Liver (tissue), 9 donors: ENCODE data around the gene WEE2. TPM values are rescaled to one million over a fixed set of nuclear protein-coding genes. Genes with fewer than 3 reads are reported as not detected.
A peak's percentile ranks its signal among the peaks of the same experiment; 100 is the strongest.

Experiments used
- DNase-seq: peaks from one replicate; pipeline ENCODE4 v3.0.0-alpha.2; 2017; ENCODE audit warnings: low spot score
- H3K27ac ChIP-seq, 2 donors: one replicate each; pipeline ENCODE4 v1.7.0; 2013; ENCODE audit warnings: inconsistent platforms in 2 of 2, low read length in 2 of 2, control low read depth in 1 of 2, low read depth in 1 of 2, mild to moderate bottlenecking in 1 of 2
- H3K27me3 ChIP-seq, 4 donors: one replicate each; pipeline versions ENCODE4 v1.6.1 to v1.7.0; 2013; ENCODE audit warnings: low read length in 3 of 4, inconsistent platforms in 1 of 4, mild to moderate bottlenecking in 1 of 4, moderate library complexity in 1 of 4; ENCODE audit not compliant: control insufficient read depth in 4 of 4, insufficient read depth in 4 of 4
- H3K36me3 ChIP-seq, 4 donors: one replicate each; pipeline versions ENCODE4 v1.6.1 to v1.7.0; 2013; ENCODE audit warnings: low read length in 3 of 4, mild to moderate bottlenecking in 3 of 4, low read depth in 1 of 4, moderate library complexity in 1 of 4; ENCODE audit not compliant: control insufficient read depth in 4 of 4, insufficient read depth in 3 of 4
- H3K4me1 ChIP-seq, 4 donors: one replicate each; pipeline versions ENCODE4 v1.6.1 to v1.7.0; 2013; ENCODE audit warnings: low read length in 3 of 4, mild to moderate bottlenecking in 3 of 4, moderate library complexity in 1 of 4; ENCODE audit not compliant: control insufficient read depth in 4 of 4, insufficient read depth in 4 of 4
- H3K4me3 ChIP-seq, 3 donors: one replicate each; pipeline versions ENCODE4 v1.6.1 to v1.7.0; 2013; ENCODE audit warnings: low read length in 3 of 3, control low read depth in 1 of 3, low read depth in 1 of 3, mild to moderate bottlenecking in 1 of 3
- H3K9ac ChIP-seq, 2 donors: one replicate each; pipeline ENCODE4 v1.7.0; 2013; ENCODE audit warnings: low read length in 2 of 2, mild to moderate bottlenecking in 2 of 2, moderate library complexity in 2 of 2, control low read depth in 1 of 2, low read depth in 1 of 2
- H3K9me3 ChIP-seq, 4 donors: one replicate each; pipeline versions ENCODE4 v1.6.1 to v1.7.0; 2013; ENCODE audit warnings: low read length in 3 of 4; ENCODE audit not compliant: control insufficient read depth in 4 of 4
- EGR1 ChIP-seq, 2 donors: IDR thresholded peaks; 2 replicates each; pipeline ENCODE4 v1.6.1; 2016 to 2018; ENCODE audit warnings: antibody characterized with exemption in 2 of 2, low read depth in 2 of 2
- FOXA1 ChIP-seq: IDR thresholded peaks from 2 replicates; pipeline ENCODE4 v1.6.1; 2016; ENCODE audit warnings: antibody characterized with exemption
- FOXA2 ChIP-seq: IDR thresholded peaks from 2 replicates; pipeline ENCODE4 v1.6.1; 2016; ENCODE audit warnings: antibody characterized with exemption
- GABPA ChIP-seq, 2 donors: IDR thresholded peaks in 1 of 2; conservative IDR thresholded peaks in 1 of 2; 2 replicates each; pipeline ENCODE4 v1.6.1; 2016; ENCODE audit warnings: antibody characterized with exemption in 2 of 2, mild to moderate bottlenecking in 1 of 2, moderate library complexity in 1 of 2
- HNF4A ChIP-seq, 2 donors: conservative IDR thresholded peaks; 2 replicates each; pipeline ENCODE4 v1.6.1; 2016; ENCODE audit warnings: antibody characterized with exemption in 2 of 2, mild to moderate bottlenecking in 2 of 2
- HNF4G ChIP-seq: IDR thresholded peaks from 2 replicates; pipeline ENCODE4 v1.6.1; 2016; ENCODE audit warnings: antibody characterized with exemption
- JUND ChIP-seq, 2 donors: IDR thresholded peaks; 2 replicates each; pipeline ENCODE4 v1.6.1; 2016; ENCODE audit warnings: antibody characterized with exemption in 2 of 2
- NR2F2 ChIP-seq: IDR thresholded peaks from 2 replicates; pipeline ENCODE4 v1.6.1; 2016; ENCODE audit warnings: antibody characterized with exemption
- RAD21 ChIP-seq, 2 donors: IDR thresholded peaks; 2 replicates each; pipeline ENCODE4 v1.6.1; 2016; ENCODE audit warnings: antibody characterized with exemption in 2 of 2, mild to moderate bottlenecking in 2 of 2
- RXRA ChIP-seq, 2 donors: IDR thresholded peaks; 2 replicates each; pipeline ENCODE4 v1.6.1; 2017 to 2018; ENCODE audit warnings: antibody characterized with exemption in 2 of 2, mild to moderate bottlenecking in 1 of 2
- SP1 ChIP-seq: IDR thresholded peaks from 2 replicates; pipeline ENCODE4 v1.6.1; 2018; ENCODE audit warnings: antibody characterized with exemption, mild to moderate bottlenecking
- TAF1 ChIP-seq: conservative IDR thresholded peaks from 2 replicates; pipeline ENCODE4 v1.6.1; 2016; ENCODE audit warnings: antibody characterized with exemption, mild to moderate bottlenecking
- YY1 ChIP-seq: IDR thresholded peaks from 2 replicates; pipeline ENCODE4 v1.6.1; 2016; ENCODE audit warnings: antibody characterized with exemption, mild to moderate bottlenecking
- WGBS: extraction: QIAGEN DNeasy Blood & Tissue Kit; methylation state at CpG from one replicate; pipeline ENCODE4 v1.1.7; 2013; 5-methylcytosine and 5-hydroxymethylcytosine counted together
- polyA plus RNA-seq, 2 donors: library from polyadenylated mRNA; stranded (reverse) in 1 of 2; unstranded in 1 of 2; fragments of 200-250 nt in 1 of 2; fragments of >200 nt in 1 of 2; fragmentation: Nextera tagmentation in 1 of 2; extraction: Ambion mirVana in 1 of 2; gene quantifications; one replicate each; pipeline versions ENCODE4 v1.2.1 to v1.2.3, GENCODE V29; 2013 to 2015
- total RNA-seq, 2 donors: library from RNA; depleted of rRNA; stranded (reverse); fragments of >200 nt; gene quantifications; one replicate each; pipeline ENCODE4 v1.2.3, GENCODE V29; 2014
- TF ChIP-seq, protein P1 (sequence below): fragments of 150-350 bp; IDR thresholded peaks from 2 replicates; pipeline ENCODE4 v1.5.1; 2017; ENCODE audit warnings: improper control_type of control experiment, low read depth, low read length; ENCODE audit not compliant: missing input control
- TF ChIP-seq, protein P2 (sequence below): IDR thresholded peaks from 2 replicates; pipeline ENCODE4 v1.6.1; 2016; ENCODE audit warnings: antibody characterized with exemption
- TF ChIP-seq, protein P3 (sequence below): IDR thresholded peaks from 2 replicates; pipeline ENCODE4 v1.6.1; 2016; ENCODE audit warnings: antibody characterized with exemption
- TF ChIP-seq, protein P4 (sequence below): IDR thresholded peaks from 2 replicates; pipeline ENCODE4 v1.6.1; 2016; ENCODE audit warnings: antibody characterized with exemption
- TF ChIP-seq, protein P5 (sequence below): IDR thresholded peaks from 2 replicates; pipeline ENCODE4 v1.6.1; 2016; ENCODE audit warnings: antibody characterized with exemption, mild to moderate bottlenecking
- donor health status: healthy.
- donor health status: healthy.
- donor health status: healthy.
- donor health status: healthy.
- donor health status: healthy.

WEE2 gene
- total and polyA plus RNA-seq, 4 donors: not detected

DNA sequence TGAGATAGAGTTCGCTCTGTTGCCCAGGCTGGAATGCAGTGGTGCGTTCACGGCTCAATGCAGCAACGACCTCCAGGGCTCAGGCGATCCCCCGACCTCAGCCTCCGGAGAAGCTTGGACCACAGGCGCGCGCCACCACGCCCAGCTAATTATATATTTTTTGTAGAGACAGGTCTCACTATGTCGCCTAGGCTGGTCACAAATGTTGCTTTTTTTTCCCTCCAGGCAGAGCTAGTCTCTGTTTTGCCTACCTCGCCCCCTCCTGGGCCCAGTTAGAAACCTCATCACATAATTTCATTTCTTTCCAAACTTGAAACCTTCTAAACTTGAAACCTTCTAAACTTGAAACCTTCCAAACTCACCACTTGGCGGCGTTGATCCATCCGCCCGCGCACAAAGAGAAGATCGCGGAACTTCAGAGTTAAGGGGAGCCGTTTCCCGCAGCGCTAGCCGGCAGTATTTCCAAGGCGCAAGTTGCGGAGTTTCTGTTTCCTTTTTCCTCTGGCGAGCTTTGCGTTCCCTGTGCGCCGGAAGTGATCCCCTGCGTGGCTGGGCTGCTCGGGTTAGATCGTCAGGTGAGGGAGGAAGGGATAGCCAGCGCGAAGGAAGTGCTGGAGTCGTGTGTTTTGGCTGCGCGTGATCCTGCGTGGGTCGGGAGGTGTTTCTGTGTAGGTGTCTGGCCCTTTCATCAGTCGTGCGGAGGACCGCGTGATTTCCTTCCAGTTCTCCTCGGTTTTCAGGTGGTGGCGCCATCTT lies 29.9 kb downstream of the WEE2 start, which contains the start of gene SSBP1:
Gene SSBP1 (plus strand): TSS at position 523 of the 756 bp plus-strand sequence. CDS start 809 bp downstream, outside the sequence.
- DNase-seq: peak; percentile 87
- H3K9ac ChIP-seq: peak within 1 kb of the TSS; percentile 31 to 87
- peak within 1 kb of the TSS; percentile 68 to 93 (median 92) for H3K4me3 ChIP-seq
- peaks cover 8 to 15% (median 12%) of the 10 kb centered on the region in 4 donors for H3K4me1 ChIP-seq
- 2% methylated on average over 46 of the region's 46 CpGs for WGBS
- H3K27ac ChIP-seq: peak within 1 kb of the TSS; percentile 79 to 84
- TF ChIP-seq, protein P1, sequence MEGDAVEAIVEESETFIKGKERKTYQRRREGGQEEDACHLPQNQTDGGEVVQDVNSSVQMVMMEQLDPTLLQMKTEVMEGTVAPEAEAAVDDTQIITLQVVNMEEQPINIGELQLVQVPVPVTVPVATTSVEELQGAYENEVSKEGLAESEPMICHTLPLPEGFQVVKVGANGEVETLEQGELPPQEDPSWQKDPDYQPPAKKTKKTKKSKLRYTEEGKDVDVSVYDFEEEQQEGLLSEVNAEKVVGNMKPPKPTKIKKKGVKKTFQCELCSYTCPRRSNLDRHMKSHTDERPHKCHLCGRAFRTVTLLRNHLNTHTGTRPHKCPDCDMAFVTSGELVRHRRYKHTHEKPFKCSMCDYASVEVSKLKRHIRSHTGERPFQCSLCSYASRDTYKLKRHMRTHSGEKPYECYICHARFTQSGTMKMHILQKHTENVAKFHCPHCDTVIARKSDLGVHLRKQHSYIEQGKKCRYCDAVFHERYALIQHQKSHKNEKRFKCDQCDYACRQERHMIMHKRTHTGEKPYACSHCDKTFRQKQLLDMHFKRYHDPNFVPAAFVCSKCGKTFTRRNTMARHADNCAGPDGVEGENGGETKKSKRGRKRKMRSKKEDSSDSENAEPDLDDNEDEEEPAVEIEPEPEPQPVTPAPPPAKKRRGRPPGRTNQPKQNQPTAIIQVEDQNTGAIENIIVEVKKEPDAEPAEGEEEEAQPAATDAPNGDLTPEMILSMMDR: peak; percentile 75
- peak; percentile 64 to 76 for TF ChIP-seq RXRA (IDR thresholded peaks at IDR 0.05)
- TF ChIP-seq HNF4G: no peak
- TF ChIP-seq, protein P2, sequence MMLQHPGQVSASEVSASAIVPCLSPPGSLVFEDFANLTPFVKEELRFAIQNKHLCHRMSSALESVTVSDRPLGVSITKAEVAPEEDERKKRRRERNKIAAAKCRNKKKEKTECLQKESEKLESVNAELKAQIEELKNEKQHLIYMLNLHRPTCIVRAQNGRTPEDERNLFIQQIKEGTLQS: peak; percentile 83
- TF ChIP-seq, protein P3, sequence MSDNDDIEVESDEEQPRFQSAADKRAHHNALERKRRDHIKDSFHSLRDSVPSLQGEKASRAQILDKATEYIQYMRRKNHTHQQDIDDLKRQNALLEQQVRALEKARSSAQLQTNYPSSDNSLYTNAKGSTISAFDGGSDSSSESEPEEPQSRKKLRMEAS: peak; percentile 95
- TF ChIP-seq RAD21 (IDR thresholded peaks at IDR 0.05): peak; percentile 80 to 81
- peak; percentile 92 to 93 for TF ChIP-seq EGR1 (IDR thresholded peaks at IDR 0.05; ENCODE audit: low read depth in 2 of 2)
- peak; percentile 57 for TF ChIP-seq FOXA2
- TF ChIP-seq, protein P4, sequence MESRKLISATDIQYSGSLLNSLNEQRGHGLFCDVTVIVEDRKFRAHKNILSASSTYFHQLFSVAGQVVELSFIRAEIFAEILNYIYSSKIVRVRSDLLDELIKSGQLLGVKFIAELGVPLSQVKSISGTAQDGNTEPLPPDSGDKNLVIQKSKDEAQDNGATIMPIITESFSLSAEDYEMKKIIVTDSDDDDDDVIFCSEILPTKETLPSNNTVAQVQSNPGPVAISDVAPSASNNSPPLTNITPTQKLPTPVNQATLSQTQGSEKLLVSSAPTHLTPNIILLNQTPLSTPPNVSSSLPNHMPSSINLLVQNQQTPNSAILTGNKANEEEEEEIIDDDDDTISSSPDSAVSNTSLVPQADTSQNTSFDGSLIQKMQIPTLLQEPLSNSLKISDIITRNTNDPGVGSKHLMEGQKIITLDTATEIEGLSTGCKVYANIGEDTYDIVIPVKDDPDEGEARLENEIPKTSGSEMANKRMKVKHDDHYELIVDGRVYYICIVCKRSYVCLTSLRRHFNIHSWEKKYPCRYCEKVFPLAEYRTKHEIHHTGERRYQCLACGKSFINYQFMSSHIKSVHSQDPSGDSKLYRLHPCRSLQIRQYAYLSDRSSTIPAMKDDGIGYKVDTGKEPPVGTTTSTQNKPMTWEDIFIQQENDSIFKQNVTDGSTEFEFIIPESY: peak; percentile 93
- peak; percentile 78 for TF ChIP-seq FOXA1
- TF ChIP-seq HNF4A (conservative IDR thresholded peaks at IDR 0.05): peak; percentile 49 to 57
- TF ChIP-seq SP1: peak; percentile 89
- peak; percentile 95 for TF ChIP-seq YY1
- peak; percentile 98 to 100 for TF ChIP-seq GABPA (IDR thresholded peaks at IDR 0.05 in 1 of 2, conservative IDR thresholded peaks at IDR 0.05 in 1 of 2)
- no peak for TF ChIP-seq TAF1
- TF ChIP-seq NR2F2: peak; percentile 72
- peak; percentile 43 to 57 for TF ChIP-seq JUND (IDR thresholded peaks at IDR 0.05)
- TF ChIP-seq, protein P5, sequence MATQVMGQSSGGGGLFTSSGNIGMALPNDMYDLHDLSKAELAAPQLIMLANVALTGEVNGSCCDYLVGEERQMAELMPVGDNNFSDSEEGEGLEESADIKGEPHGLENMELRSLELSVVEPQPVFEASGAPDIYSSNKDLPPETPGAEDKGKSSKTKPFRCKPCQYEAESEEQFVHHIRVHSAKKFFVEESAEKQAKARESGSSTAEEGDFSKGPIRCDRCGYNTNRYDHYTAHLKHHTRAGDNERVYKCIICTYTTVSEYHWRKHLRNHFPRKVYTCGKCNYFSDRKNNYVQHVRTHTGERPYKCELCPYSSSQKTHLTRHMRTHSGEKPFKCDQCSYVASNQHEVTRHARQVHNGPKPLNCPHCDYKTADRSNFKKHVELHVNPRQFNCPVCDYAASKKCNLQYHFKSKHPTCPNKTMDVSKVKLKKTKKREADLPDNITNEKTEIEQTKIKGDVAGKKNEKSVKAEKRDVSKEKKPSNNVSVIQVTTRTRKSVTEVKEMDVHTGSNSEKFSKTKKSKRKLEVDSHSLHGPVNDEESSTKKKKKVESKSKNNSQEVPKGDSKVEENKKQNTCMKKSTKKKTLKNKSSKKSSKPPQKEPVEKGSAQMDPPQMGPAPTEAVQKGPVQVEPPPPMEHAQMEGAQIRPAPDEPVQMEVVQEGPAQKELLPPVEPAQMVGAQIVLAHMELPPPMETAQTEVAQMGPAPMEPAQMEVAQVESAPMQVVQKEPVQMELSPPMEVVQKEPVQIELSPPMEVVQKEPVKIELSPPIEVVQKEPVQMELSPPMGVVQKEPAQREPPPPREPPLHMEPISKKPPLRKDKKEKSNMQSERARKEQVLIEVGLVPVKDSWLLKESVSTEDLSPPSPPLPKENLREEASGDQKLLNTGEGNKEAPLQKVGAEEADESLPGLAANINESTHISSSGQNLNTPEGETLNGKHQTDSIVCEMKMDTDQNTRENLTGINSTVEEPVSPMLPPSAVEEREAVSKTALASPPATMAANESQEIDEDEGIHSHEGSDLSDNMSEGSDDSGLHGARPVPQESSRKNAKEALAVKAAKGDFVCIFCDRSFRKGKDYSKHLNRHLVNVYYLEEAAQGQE: peak; percentile 85
- no peaks in the 10 kb centered on the region for H3K27me3 ChIP-seq
- H3K9me3 ChIP-seq: no peaks in the 10 kb centered on the region
- H3K36me3 ChIP-seq: peaks cover 9 to 19% (median 11%) of the 10 kb centered on the region in 4 donors
